ENCODE measurements around the gene MOB1B.

Gene MOB1B

DNA sequence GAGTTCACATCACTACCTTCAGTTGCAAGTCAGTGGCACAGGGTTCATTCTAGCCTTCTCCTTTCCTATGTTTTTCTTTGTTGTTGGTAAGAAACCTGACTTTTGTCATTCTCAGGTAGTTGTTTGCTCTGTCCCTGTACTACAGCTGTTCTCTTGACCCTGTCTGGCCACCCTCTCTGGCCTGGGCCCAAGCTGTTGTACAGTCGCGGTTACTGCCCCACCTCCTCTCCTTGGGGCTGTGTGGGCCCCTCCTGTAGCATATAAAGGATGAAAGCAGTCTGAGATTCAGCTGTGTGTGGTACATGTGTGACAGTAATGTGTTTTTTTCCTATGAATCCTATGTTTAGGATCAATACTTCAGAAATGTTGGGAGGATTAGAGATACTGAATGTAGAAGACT is 12.5 kb downstream of the MOB1B start:
- DNase-seq (ENCODE audit: low spot score), result no peak

DNA sequence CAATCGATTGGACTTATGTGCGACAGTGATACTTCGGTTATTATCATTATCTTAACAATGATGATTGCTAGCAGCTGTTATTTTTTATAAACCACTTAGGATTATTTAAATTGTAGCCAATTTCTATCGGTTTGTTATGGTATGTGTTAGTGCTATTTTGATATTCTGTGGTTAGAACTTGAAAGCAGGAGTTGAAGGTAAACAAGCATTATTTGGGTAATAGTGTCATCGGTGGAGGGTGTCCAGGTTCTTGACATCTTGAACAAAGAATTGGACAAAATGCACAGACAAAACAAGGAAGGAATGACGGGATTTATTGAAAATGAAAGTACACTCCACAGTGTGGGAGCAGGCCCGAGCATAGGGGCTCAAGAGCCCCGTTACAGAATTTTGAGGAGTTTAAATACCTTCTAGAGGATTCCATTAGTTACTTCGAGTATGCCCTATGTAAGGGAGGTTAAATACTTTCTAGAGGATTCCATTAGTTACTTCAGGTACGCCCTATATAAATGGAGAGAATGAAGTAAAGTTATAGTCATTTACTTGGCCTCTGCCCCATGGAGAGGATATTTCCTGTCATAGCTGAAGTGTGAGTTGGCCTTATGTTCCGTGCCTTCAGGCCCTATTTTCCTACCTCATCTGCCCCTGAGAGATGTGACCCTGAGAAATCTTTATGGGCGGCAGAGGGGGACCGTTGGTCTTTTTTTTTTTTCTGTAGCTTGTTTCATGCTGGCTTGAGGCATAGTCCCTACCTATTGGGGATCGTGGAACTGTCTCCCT is 13.1 kb downstream of the MOB1B start:
- no peak for DNase-seq (ENCODE audit: low spot score)

DNA sequence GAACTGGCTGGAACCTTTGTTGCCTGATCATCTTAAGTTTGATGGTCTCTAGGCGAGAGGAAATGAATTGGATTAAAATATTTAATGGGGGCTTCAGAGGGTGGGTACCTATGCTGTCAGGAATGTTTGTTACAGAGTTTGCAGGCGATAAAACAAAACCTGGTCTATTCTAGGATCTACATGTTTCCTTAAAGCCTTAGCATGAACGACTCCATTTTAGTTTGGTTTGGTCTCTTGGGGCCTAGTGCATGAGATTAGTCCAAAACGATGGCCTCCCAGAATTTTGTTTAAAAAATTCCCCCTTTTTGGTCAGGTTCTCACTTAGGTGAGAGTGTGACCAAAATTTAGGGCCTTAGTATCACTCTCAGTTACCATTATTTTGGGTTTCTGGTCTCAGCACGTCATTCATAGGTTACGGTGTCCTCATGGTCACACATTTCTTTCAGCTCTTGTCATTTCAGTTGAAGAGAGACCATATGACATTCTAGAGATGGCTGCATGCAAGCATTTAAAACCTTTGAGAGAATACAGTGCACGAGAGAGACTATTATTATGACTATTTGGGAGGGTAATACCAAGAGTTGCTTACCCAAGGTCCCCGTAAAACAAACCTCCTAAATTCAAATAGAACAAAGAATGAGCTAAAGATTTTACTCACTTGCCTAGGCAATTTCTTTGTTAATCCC is 13.8 kb downstream of the MOB1B start:
- no peak for DNase-seq (ENCODE audit: low spot score)

DNA sequence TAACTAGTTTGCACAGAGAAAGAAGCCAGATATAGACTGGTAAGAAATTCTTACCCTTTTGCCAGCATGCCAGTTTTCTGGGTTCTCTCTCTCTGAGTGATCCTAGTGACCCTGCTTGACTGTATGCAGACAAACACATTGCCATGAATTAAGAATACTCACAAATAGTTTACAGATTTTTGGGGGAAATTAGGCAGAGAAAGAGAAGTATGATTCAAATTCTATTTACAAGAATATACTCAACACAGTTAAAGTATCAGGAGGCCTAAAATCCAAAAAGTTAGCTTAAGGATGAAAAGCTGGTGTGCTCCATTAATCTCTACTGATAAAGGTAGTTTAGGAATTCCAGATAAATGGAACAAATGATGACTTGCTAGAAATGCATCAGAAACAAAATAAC is 18.4 kb downstream of the MOB1B start:
- DNase-seq (ENCODE audit: low spot score), result no peak

DNA sequence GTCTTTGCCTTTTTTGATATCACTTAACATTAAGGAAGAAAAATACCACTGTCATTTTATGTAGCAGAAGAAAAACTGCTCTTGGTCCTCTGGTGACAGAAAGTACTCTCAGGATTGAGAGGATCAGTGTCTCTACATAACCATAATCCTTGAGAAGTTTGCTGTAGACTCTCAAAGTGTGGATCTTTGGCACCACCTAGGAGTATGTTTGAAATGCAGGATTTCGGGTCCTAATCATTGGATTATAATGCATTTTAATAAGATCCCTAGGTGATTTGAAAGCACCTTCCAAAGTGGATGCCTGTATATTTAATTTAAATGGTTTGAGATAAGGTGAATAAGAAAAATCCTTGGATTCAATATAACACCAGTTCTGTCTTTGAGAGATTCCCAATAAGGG is 23.2 kb downstream of the MOB1B start:
- DNase-seq (ENCODE audit: low spot score), result no peak

DNA sequence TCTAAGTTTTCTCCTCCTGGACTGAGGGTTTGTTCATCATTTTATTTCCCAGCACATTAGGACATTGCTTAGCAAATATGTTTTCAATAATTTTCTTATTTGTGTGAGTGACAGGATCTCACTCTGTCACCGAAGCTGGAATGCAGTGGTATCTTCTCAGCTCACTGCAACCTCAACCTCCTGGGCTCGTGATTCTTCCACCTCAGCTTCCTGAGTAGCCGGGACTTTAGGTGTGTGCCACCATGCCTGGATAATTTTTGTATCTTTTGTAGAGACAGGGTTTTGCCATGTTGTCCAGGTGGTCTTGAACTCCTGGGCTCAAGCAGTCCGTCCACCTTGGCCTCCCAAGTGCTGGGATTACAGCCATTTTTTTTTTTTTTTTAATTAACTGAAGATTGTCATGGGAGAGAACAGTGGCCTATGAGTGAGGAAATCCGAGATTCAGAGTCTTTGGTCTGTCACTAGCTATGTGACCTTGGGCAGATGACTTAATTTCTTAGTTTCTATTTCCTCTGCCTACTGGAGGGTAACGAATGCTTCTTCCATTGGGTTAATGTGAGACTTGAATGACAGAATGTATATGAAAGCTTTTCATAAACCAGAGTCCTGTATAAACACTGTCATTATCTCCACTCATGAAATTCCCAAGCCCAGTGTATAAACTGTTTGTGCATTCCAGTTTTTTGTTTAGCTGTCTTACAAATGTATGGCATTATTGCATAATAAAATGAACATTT is 23.9 kb downstream of the MOB1B start:
- peak; percentile 80 for DNase-seq (ENCODE audit: low spot score)

DNA sequence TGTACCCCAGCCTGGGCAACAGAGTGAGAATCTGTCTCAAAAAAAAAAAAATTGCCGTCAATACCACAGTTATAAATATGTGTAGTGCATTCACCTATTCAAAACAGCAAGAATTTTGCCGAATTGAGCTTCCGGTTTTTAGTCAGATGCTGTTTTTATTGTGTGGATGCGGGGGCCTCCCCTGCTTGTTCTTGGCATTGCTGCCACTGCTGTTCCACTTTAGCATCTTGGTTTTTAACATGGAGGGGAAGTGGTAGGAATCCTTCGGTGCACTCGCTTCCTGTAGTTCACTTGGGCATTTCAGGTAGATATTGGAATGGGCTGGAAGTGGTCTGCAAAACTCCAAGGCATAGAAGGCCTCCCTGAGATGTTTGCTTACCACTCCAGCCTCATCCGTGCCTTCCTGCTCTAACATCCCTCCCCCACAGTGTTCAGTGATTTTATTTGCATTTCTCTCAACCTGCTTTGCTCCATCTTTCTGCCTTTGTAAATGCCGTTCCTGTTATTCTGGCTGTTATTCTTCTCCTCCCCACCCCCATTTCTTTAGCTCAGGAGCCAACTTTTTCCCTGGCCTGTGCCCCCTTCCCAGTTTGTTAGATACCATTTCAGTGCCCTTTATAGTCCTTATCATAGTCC is 25.5 kb downstream of the MOB1B start:
- DNase-seq (ENCODE audit: low spot score), result peak; percentile 84

DNA sequence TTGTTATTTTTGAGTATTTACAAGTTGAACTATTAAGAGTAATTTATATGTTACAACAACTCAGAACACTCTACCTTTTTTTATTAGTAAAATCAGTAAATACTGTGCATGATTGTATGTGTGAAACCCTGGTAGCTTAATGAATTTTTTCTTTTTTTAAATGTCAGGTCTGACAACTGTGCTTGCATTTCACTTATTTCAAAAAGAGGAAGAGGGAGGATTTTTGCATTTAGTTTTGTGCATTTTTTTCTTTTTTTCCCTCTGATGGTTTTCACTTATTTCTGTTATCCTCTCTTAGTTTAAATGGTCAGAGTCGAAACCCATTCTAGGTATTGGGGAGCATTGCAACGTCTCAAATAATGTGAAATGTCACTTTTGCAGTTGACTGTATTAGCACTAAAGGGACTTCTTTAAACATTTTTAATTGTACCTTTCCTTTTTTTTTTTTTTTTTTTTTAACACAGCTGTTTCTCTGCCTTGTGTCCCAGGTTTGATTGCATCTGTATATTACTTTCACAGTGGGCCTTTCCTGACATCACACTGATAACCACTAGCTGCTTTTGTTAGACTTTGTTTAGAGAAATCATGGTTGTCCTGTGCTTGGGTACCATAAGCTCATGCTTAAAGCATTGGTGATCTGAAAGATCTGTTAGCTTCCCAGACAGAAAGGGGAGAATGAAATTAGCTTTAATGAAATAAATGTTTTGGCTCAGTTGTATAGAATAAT is 28.5 kb downstream of the MOB1B start:
- peak; percentile 59 for DNase-seq (ENCODE audit: low spot score)

DNA sequence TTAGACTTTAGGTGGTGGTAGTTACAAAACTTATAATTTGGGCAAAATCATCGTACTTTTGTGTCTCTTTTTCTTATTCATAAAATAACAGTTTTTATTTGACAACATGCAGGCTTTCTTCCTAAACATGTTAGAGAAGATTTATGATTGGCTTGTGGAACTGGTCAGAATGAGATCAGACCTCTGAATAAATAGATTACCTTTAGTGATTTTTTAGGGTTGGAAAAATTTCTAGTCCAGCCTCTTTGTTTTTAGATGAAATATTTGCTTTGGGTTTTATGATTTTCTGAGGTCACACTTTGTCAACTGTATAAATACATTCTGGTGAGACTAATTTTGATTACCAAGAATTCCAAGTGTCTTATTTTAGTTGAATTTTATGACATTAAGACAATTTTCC is 29.2 kb downstream of the MOB1B start:
- no peak for DNase-seq (ENCODE audit: low spot score)

DNA sequence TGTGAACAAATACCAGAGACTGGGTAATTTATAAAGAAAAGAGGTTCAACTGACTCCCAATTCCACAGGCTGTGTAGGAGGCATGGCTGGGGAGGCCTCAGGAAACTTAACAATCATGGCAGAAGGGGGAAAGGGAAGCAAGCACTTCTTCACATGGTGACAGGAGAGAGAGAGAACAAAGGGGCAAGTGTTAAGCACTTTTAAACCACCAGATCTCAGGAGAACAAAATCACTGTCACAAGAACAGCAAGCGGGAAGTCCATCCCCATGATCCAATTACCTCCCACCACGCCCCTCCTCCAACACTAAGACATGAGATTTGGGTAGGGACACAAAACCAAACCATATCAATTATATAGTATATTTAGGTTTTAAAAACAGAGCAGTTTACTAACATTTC is 30.8 kb downstream of the MOB1B start:
- no peak for DNase-seq (ENCODE audit: low spot score)

DNA sequence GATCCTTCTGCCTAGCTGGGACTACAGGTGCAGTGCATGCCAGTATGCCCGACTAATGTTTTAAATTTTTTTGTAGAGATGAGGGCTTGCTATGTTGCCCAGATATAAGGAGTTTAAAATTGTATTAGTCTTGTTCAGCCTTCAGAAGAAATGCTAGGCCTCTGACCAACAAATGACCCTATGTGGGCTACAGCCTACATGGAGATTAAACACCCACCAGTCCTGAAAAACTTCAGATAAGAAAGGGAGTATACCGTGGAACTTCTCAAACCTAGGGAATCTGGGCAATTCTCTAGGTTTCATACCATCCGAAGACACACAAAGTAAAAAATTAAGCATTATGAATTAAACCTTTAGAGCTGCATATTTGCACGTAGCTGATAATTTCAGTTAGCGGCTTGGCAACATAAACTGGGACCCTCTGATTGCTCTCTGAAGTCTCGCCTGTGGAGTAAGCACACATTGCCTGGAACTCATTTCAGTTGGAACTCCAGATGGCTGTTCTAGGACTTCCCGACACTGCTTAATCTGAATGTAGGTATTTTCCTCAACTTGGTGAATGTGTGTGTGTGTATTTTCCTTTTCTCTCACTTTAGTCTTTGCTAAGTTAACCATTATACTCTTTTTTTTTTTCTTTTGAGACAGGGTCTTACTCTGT is 33.0 kb downstream of the MOB1B start:
- no peak for DNase-seq (ENCODE audit: low spot score)

DNA sequence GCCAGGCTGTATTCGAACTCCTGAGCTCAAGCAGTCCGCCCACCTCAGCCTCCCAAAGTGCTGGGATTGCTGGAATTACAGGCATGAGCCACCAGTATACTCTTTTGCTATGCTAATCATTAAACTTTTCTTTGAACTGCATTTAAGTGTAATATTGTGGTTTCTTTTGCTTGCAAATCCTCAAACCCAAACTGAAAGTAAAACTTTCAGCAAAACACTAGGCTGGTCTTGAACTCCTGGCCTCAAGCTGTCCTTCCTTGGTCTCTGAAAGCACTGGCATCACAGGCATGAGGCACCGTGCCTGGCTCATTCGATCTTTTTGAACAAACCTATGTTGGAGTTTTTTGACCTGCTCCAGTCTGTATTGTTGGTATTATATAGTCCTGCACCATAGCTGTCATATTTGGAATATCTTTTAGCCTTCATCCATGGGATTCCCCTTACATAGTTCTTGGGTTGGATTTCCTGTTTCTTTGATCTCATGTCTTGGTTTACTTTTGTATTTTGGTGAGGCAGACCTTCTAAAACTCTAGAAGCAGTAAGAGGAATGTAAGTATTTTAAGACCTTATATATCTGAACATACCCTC is 34.1 kb downstream of the MOB1B start:
- no peak for DNase-seq (ENCODE audit: low spot score)

DNA sequence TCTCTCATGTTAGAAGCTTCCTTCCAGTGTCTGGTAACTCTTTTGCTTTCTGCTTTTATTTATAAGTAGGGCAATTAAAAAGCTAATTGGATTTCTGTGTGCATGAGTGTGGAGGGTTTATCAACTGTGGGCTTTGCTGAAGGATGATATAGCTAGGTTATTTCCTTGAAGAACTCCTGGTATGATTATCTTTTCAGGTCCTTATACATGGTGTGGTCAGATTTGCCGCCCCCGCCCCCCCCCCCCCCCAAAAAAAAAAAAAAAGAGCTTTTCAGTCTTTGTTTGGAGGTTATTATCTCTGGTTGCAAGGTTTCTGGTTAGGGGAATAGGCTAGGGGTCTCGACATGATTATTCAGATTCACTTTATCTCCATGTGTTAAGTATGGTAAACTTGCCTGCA is 35.9 kb downstream of the MOB1B start:
- no peak for DNase-seq (ENCODE audit: low spot score)

DNA sequence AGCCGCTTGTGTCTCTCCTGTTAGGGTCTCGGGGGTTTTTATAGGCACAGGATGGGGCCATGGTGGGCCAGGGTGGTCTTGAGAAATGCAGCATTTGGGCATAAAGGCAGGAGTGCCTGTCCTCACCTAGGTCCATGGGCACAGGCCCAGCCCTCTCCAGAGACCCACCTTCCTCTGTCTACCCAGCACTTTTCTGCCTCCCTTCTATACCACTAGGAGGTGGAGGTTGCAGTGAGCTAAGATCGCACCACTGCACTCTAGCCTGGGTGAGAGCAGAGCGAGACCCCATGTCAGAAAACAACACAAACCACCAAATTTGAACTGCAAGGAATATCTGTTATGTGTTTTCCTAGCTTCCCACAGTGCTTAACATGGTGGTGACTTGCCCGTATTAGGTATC is 38.0 kb downstream of the MOB1B start:
- DNase-seq (ENCODE audit: low spot score), result peak; percentile 39

DNA sequence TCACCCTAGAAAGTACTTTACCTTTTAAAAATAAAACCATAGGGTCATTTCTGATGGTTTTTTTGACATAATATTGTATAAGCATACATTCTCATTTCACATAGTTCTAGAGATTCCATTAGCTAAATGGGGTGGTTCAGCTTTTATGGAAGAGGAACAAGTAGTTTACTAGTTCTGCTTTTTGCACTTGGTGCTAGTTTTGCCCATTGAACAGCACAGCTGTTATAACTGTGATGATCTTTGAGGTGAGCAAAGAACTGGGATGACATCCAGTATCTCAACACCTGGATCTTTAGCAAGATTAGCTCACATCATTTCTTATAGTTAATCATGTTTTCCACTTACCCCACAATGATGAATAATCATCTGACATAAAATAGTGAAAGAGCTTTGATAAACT is 40.9 kb downstream of the MOB1B start:
- DNase-seq (ENCODE audit: low spot score), result peak; percentile 58

DNA sequence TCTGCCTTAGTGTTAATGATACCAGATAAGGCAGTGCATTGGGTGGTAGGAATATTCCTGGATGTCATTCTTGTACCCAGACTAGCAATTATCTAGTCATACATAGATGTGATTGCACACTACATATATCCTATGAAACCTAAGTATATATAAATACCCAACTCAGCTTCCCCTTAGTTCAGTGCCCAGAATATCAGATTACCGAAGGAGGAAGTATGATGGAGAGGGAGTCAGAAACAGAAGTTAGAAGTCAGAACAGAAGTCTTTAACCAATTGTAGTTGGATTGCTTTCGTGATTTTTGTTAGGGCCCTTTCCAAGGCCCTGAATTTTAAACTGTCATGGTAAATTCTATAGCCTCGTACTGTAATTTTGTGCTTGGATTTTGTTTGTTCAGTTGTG is 42.9 kb downstream of the MOB1B start:
- no peak for DNase-seq (ENCODE audit: low spot score)

DNA sequence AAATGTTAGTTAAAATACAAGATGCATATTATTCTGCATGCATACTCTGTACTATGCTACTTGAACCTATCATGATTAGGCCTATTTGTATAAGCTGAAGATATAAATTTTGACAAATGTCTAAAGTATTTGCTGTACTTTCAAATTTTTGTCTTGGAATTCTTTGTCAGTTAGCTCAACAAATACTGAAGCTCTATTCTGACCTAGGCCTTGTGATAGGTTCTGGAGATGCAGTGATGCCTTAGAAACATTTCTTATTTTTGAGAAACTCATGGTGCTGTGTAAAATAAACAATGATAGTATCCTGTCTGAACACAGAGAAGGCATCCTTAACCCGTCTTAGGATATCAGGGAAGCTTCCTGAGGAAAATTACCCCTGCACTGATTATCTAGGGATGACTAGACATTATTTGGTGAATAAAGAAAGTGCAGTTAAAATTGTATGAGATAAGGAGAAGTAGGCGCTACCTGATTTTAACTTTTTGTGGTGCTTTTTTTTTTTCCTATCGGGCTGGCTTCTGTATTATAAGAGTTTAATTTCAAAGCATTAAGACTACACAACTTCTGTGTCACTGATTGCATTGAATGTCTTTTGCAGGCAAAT is 43.4 kb downstream of the MOB1B start:
- DNase-seq (ENCODE audit: low spot score), result no peak

DNA sequence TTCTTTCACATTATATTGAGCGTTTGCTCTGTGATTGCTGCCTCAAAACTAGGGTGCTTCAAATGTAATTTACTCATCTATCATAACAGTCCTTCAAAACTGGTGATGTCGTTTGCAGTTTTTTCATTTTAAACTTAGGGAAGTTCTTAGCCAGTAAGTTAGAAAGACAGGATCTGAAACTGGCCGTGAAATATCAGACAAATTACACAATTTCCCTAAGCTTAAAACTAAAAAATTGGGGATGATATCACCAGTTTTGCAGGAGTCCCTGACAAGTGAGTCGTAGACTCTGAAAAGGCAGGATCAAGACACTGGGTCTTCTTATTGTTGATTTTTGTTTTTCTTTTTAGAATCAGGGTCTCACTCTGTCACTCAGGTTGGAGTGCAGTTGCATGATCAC is 44.8 kb downstream of the MOB1B start:
- DNase-seq (ENCODE audit: low spot score), result no peak

DNA sequence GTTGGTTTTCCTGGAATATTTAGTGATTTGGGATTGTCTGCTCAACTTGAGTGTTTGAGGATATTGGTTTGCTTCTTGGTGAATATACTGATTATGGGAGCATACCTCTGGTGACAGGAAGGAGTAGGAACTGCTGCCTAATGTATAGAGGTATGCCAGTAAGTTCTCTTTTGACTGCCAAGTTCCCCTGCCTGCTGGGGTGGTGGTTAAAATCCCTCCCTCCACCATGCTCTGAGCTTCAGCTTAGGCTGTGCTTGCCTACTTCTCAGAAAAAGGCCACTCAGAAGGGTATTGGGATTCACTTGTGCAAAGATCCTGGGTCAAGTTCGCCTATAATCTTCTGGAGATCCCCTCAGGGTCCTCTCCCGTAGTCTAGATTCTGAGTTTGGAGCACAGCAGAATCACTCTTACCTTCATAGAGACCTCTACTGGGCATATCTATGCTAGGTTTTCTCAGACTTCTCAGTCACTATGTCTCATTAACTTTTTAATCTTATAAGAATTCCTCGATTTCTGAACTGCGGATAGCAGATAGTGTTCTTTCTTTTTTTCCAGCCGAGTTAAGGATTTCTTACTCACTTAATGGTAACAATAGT is 46.6 kb downstream of the MOB1B start:
- DNase-seq (ENCODE audit: low spot score), result no peak

DNA sequence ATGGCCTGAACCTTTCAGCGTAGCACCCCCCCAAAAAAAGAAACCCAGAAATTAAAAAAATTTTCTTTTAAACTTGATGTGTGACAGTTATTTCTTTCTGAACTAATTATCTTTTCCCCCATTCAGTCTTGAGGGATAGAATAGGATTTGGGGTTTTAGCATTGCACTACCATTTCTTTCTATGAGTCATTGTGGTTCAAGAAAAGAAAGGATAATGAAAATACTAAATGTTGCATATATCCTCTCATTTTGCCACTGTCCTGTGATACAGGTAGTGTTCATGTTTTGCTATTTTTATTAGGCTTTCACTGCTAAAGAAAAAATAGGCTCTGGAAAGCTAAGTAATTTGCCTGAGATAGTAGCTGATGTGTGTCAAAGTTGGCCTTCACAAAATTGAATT is 51.9 kb downstream of the MOB1B start:
- no peak for DNase-seq (ENCODE audit: low spot score)
